ENCODE results near the gene TBX22.
"Not testable (repeated sequence)": the region's sequence is repeated elsewhere in the genome, so short reads cannot be mapped to it uniquely, and the experiment has no call there.

Gene TBX22, protein sequence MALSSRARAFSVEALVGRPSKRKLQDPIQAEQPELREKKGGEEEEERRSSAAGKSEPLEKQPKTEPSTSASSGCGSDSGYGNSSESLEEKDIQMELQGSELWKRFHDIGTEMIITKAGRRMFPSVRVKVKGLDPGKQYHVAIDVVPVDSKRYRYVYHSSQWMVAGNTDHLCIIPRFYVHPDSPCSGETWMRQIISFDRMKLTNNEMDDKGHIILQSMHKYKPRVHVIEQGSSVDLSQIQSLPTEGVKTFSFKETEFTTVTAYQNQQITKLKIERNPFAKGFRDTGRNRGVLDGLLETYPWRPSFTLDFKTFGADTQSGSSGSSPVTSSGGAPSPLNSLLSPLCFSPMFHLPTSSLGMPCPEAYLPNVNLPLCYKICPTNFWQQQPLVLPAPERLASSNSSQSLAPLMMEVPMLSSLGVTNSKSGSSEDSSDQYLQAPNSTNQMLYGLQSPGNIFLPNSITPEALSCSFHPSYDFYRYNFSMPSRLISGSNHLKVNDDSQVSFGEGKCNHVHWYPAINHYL

DNA sequence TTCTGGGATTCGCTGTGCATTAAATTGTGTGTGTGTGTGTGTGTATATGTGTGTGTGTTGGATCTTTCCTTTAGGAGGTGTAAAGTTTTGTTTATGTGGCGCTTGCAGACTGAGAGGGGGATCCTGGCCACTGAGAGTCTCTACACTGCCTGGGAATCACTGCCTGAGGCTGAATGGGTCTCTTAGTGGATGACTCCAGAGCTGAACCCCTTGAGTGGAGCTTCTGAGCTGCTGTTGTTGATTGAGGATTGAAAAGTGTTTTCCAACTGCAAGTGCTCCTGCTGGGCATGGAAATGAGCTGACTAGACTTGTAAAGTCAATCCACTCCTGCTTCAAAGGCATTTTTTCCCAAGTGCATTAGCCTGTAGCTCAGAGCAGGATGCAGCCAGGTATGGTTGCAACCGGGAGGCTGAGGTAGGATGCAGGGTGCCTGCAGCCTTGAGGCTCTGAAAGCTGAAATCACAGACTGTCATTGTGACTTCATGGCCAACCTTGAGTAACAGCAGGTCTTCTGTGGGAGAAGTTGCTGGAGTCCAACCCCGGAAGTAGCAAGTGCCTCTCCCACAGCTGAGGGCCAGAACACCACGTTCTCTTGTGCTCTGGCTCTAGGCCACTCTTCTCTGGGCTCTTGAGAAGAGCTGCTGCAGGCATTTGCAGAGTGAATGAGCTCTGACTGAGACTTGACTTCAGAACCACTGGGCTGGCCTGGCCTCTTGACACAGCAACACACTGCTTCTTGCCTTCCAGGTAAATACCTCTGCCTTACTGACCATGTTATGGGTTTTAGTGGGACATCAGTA, at the start of gene TBX22:
TSS of gene TBX22 (plus strand) at position 613 of the 800 bp plus-strand sequence. CDS start 7,517 bp downstream, outside the sequence.
- DNase-seq = no peak

DNA sequence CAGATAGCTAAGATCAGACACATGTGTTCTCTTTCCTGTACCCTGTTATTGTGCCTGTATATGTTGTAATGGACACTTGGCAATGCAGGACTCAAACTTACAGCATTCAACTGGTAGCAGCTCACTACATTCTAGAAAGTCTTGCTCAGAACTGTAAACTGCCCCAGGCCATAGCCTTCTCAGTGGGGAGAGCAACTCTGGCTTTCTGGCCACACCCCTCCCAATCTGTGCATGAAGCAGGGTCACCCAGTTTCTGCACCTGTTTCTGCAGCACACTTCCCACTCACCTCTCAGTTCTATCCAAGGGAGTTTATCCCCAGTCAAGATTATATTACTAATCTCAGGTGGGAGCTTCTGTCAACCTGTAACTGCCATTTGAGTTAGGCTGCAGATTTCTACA, 38.9 kb upstream of the TBX22 start:
- DNase-seq = no peak

DNA sequence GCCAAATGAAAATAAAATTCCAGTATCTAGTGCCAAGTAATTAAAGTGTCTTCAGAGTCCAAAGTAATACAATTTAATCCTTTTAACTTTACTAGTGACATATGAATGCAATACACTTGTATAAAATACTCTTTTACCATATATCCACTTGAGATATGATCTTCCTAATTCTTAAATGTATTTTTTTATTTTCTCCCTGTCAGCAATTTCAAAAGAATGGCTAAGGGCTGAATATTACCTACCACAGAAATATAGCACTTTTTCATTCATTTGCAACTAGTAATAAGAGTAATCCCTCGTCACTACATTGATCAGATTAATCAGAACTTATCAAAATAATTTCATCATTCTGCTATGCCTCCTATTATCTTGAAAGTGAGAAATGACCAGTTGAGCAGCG, 10.1 kb upstream of the TBX22 start:
- no peak for DNase-seq

DNA sequence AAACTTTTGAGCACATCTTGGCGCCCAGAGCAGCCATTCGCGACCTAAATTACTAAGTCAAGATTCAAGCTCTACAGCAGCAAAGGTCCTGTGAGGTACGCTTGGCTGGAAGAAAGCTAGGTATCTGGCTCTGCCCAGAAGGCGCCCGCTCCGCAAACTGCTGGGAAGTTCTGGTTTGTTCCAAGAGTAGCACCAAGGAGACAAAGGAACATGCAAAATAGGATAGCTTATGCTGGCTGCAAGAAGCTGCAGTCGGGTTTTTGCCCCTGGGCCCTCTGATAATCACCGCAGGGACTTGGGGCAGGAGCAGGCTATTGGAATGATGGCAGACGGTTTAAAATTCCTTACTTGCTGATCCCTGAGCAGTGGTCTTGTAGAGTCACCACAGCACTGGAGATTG, 3.0 kb upstream of the TBX22 start:
- no peak for DNase-seq

DNA sequence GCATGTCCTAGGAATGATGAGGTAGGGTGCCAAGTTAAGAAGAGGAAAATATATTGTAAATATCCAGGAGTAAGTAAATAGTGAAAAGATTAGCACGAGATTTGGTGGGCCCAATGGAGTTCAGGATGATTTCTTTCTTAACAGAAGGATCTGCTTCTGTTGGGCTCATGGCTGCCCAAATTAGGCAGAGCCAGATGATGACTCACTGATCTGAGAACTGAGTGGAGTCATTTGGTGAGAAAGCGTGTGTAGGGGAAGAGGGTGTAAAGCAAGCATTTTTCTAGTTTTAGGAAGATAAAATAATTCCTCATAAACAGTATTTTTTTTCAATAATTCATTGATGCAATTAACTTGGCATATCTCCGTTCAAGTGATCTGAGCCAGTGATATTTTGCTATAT, 1.6 kb downstream of the TBX22 start:
- DNase-seq = no peak

DNA sequence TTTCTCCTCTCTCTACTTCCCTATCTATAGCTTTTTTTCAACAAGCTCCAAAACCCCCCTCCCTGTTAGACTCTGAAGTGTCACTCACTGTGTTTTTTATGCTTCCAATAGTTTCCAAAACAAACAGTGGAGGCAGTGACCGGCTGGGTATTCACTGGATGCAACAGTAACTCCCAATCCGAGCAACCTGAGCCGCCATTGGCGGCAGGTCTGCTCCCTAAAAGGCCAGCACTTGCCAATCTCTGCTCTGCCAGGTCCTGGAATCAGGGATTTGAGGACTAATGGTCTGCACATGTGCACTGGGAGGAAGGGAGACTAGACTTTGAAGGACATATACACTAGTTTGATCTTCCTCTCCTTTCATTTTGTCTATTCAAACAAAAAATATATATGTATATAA, 7.1 kb downstream of the TBX22 start:
- DNase-seq = no peak

DNA sequence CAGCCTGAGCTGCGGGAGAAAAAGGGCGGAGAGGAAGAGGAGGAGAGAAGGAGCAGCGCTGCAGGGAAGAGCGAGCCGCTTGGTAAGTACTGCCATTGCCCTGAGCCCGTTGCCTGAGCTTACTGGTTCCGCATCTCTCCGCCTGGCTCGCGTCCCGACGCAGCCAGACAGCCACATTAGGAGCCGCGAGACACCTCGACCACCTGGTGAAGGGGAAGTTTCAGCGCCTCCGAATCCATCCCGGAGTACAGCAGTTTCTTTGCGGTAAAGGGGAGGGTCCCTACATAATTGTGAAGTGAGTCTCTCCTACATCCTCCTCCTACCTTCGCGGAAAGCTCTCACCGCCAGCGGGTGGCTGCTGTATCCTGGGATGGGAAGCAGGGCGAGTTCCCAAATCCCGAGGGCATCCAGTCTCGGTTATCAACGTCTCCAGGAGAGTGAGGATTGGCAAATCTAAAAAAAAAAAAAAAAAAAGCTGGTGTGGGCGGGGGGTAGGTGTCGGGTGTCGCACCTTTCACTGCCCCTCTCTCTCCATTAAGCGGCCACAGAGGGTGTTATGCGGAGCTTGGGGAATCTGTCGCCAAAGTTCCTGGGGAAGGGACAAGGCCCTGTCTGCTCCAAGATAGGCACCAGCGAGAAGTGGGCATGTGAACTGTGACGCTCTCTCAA, 7.9 kb downstream of the TBX22 start:
- no peak for DNase-seq

DNA sequence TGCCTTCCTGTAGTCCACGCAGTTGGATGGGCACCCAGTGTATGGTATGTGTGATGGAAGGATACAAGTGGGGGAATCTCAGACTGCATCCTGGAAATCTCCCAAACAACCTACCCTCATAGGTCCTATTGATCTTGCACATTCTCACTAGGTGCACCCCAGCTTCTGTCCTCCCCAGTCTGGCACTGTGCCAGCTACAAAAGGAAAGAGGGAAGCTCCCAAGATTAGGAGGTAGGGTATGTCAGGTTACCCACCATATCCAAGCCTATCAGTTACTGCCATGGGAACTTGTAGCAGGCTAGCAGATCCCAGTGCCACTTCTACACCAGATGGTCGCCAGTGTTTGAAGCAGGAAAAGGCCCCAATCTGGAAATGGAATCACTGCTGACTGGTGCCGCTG, 11.6 kb downstream of the TBX22 start:
- DNase-seq = no peak

DNA sequence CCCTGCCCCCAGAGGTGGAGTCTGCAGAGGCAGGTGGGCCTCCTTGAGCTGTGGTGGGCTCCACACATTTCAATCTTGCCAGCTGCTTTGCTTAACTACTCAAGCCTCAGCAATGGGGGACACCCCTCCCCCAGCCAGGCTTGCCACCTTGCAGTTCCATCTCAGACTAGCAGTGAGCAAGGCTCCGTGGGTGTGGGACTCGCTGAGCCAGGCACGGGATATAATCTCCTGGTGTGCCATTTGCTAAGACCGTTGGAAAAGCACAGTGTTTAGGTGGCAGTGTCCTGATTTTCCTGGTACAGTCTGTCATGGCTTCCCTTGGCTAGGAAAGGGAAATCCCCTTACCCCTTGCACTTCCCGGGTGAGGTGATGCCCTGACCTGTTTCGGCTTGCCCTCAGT, 51.6 kb downstream of the TBX22 start:
- not testable (repeated sequence) for DNase-seq

DNA sequence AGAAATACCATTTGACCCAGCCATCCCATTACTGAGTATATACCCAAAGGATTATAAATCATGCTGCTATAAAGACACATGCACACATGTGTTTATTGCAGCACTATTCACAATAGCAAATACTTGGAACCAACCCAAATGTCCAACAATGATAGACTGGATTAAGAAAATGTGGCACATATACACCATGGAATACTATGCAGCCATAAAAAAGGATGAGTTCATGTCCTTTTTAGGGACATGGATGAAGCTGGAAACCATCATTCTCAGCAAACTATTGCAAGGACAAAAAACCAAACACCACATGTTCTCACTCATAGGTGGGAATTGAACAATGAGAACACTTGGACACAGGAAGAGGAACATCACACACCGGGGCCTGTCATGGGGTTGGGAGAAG, 61.1 kb downstream of the TBX22 start:
- DNase-seq = not testable (repeated sequence)
